Adrenal gland (tissue), 12 donors: ENCODE results near the gene P4HA2. TPM values are rescaled to one million over a fixed set of nuclear protein-coding genes. Genes with fewer than 3 reads are reported as not detected.

Experiments
- DNase-seq, 7 donors: peaks; one replicate each; pipeline ENCODE4 v3.0.0-alpha.2; 2019 to 2020
- H3K27ac ChIP-seq, 5 donors: fragments of 200-600 bp; sonication (generic) in 4 of 5; 1 replicate in 3 of 5; 2 replicates in 2 of 5; pipeline versions ENCODE4 v1.5.1 to v1.8.0; 2016 to 2020; ENCODE audit warnings: mild to moderate bottlenecking in 1 of 5
- H3K27me3 ChIP-seq: fragments of 200-600 bp; 2 replicates; pipeline ENCODE4 v1.8.0; 2021
- H3K36me3 ChIP-seq, 2 donors: fragments of 200-600 bp; replicated peaks in 1 of 2; 1 replicate in 1 of 2; 2 replicates in 1 of 2; pipeline versions ENCODE4 v1.5.1 to v1.8.0; 2018 to 2022
- H3K4me1 ChIP-seq, 2 donors: fragments of 200-600 bp; replicated peaks in 1 of 2; 1 replicate in 1 of 2; 2 replicates in 1 of 2; pipeline versions ENCODE4 v1.5.1 to v1.8.0; 2018 to 2021
- H3K4me3 ChIP-seq, 4 donors: fragments of 200-600 bp; sonication (generic) in 3 of 4; one replicate each; pipeline ENCODE4 v1.5.1; 2016 to 2018
- H3K9me3 ChIP-seq, 3 donors: fragments of 200-600 bp; sonication (generic) in 1 of 3; replicated peaks in 1 of 3; 1 replicate in 2 of 3; 2 replicates in 1 of 3; pipeline versions ENCODE4 v1.5.1 to v1.8.0; 2016 to 2021
- POLR2A ChIP-seq, 2 donors: fragments of 450-650 bp; IDR thresholded peaks; one replicate each; pipeline ENCODE4 v1.6.1; 2017; ENCODE audit warnings: antibody characterized with exemption in 2 of 2, mild to moderate bottlenecking in 2 of 2, moderate library complexity in 1 of 2
- WGBS, 4 donors: extraction: QIAGEN DNeasy Blood & Tissue Kit in 2 of 4; methylation state at CpG; one replicate each; pipeline versions ENCODE4 v1.1.5 to v1.1.7; 2013 to 2017; 5-methylcytosine and 5-hydroxymethylcytosine counted together
- intact Hi-C, 2 donors: fragments of 100-400 bp; cut with DNase I; formaldehyde crosslinking; loops; one replicate each; pipeline versions ENCODE4 v1.14.1 to v1.15.0; 2022 to 2023
- polyA plus RNA-seq, 3 donors: library from polyadenylated mRNA; stranded (reverse); fragments of 200-250 nt in 2 of 3; fragments of 350-450 nt in 1 of 3; fragmentation: Illumina TruSeq in 1 of 3; extraction: RNeasy Lipid Tissue Mini Kit (QIAGEN cat#74804) in 1 of 3; gene quantifications; one replicate each; pipeline ENCODE4 v1.2.3, GENCODE V29; 2013 to 2014
- total RNA-seq, 9 donors: library from RNA; depleted of rRNA in 4 of 9; stranded (reverse); fragments of >200 nt in 4 of 9; fragments of 120-200 nt in 1 of 9; fragmentation: NEBNext Ultra II Directional in 1 of 9; extraction: Animal tissue kit (Norgen Biotek cat#: 25700) in 1 of 9; gene quantifications; one replicate each; pipeline versions ENCODE4 v1.1.0 to v1.2.4, GENCODE V29; 2013 to 2023
- TF ChIP-seq, protein P1 (sequence below), 6 experiments: fragments of 450-650 bp in 4 of 6; fragments of 200-600 bp in 2 of 6; sonication (generic) in 1 of 6; IDR thresholded peaks; 1 replicate in 5 of 6; 2 replicates in 1 of 6; pipeline versions ENCODE4 v1.5.1 to v1.8.0; 2016 to 2021; ENCODE audit warnings: antibody characterized with exemption in 6 of 6, mild to moderate bottlenecking in 2 of 6, moderate library complexity in 1 of 6
- donor health status: healthy with polysubstance abuse.
- donor health status: Bipolar disorder and iron deficiency.
- donor health status: DM: yes; HTN: yes; CAD: no.
- donor health status: DM: no; HTN: no; CAD: no.
- donor health status: DM: no; HTN: no; CAD: no.
- donor health status: DM: yes; HTN: yes; CAD: no.

The P4HA2 gene
- total and polyA plus RNA-seq, 12 donors, result 9.9 to 34.0 (median 15.5) TPM

DNA sequence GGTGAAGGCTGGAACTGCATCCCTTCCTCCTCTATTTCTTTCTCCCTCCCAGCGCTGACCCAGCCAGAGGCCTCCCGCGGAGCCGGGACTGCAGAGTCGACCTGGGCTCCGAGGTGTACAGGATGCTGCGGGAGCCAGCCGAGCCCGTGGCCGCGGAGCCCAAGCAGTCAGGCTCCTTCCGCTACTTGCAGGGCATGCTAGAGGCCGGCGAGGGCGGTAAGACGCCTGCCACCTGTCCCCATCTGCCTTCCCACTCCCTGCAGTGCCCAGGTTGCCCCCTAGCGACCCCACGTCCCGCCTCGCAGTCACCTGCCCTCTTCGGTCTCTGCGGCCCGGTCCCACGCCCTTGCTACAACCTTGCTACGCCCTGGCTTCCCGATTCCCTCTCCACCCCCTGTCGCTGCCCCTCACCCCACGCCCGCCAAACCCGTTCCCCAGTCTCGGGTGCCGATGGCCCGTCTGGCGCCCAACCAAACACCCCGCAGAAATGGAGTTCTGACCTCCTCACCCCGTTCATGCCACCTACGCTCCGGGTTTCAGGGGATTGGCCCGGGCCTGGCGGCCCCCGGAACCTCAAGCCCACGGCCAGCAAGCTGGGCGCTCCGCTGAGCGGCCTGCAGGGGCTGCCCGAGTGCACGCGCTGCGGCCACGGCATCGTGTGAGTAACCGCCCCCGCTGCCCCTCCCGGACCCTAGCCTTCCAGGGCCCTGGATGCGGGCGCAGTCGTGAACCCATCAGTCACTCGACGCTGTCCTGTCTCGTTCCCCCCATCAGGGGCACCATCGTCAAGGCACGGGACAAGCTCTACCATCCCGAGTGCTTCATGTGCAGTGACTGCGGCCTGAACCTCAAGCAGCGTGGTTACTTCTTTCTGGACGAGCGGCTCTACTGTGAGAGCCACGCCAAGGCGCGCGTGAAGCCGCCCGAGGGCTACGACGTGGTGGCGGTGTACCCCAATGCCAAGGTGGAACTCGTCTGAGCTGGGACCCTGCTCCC lies 43.9 kb upstream of the P4HA2 start:
- intact Hi-C loops, result loop anchor here (10.0 kb wide), 2 partner anchors 223 to 233 kb away; partner anchors contain the start of gene IRF1 (in 1 of the 2)
- no peaks in the 10 kb centered on the region for H3K27me3 ChIP-seq
- H3K36me3 ChIP-seq, result no peaks in the 10 kb centered on the region
- no peaks in the 10 kb centered on the region for H3K9me3 ChIP-seq
- TF ChIP-seq POLR2A (IDR thresholded peaks at IDR 0.05), result no peak
- TF ChIP-seq, protein P1, sequence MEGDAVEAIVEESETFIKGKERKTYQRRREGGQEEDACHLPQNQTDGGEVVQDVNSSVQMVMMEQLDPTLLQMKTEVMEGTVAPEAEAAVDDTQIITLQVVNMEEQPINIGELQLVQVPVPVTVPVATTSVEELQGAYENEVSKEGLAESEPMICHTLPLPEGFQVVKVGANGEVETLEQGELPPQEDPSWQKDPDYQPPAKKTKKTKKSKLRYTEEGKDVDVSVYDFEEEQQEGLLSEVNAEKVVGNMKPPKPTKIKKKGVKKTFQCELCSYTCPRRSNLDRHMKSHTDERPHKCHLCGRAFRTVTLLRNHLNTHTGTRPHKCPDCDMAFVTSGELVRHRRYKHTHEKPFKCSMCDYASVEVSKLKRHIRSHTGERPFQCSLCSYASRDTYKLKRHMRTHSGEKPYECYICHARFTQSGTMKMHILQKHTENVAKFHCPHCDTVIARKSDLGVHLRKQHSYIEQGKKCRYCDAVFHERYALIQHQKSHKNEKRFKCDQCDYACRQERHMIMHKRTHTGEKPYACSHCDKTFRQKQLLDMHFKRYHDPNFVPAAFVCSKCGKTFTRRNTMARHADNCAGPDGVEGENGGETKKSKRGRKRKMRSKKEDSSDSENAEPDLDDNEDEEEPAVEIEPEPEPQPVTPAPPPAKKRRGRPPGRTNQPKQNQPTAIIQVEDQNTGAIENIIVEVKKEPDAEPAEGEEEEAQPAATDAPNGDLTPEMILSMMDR (IDR thresholded peaks at IDR 0.05), result no peak
- WGBS, 4 donors, result 73 to 84% (median 75%) methylated on average over 50 to 77 of the region's 77 CpGs
- H3K4me3 ChIP-seq, result no peak overlapping the region
- no peak overlapping the region for H3K27ac ChIP-seq
- no peaks in the 10 kb centered on the region for H3K4me1 ChIP-seq
- peak in 4 of 7 donors; percentile 13 to 53 (median 18) for DNase-seq

DNA sequence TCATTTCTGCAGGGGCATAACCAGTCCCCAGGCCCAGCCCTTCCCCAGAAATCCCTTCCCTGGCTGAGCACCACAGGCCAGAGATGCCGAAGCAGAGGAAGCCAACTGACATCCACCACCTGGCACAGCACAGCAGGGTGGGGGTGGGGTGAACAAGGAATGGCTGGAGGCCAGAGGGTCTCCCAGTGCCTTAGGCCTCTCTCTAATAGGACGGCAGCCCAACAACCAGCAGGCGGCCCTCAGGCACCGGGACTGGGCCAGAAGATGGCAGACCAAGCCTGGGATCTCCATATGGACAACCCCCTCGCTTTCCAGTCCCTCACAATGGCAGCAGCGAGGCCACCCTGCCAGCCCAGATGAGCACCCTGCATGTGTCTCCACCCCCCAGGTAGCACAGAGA lies 43.1 kb upstream of the P4HA2 start:
- intact Hi-C loops, result loop anchor here (10.0 kb wide), 2 partner anchors 224 to 234 kb away; partner anchors contain the start of gene IRF1 (in 1 of the 2)
- no peaks in the 10 kb centered on the region for H3K9me3 ChIP-seq
- DNase-seq, result peak in 2 of 7 donors; percentile 18 to 46
- H3K4me1 ChIP-seq, result no peaks in the 10 kb centered on the region
- WGBS, 4 donors, result 87 to 92% (median 89%) methylated on average over 4 to 6 of the region's 6 CpGs
- H3K27ac ChIP-seq, result no peak overlapping the region
- no peak overlapping the region for H3K4me3 ChIP-seq
- no peaks in the 10 kb centered on the region for H3K36me3 ChIP-seq
- TF ChIP-seq POLR2A (IDR thresholded peaks at IDR 0.05), result no peak
- TF ChIP-seq, protein P1 (IDR thresholded peaks at IDR 0.05), result no peak
- H3K27me3 ChIP-seq, result no peaks in the 10 kb centered on the region

DNA sequence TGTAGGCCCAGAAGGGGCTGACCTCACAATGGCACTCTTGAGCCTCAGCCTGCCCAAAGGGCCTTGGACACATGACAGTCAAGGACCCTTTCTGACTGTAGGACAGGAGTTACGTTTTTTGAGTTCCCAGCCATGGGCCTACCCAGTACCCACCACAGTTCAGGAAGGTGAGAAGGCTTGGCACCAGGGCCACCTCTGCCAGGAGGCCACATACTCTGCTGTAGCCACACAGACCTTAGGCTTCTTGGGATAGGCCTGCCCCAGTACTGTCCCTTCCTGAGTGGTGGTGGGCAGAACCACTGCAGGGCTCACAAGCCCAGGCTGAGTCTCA lies 42.6 kb upstream of the P4HA2 start:
- TF ChIP-seq POLR2A (IDR thresholded peaks at IDR 0.05), result no peak
- TF ChIP-seq, protein P1 (IDR thresholded peaks at IDR 0.05), result no peak
- no peaks in the 10 kb centered on the region for H3K4me1 ChIP-seq
- no peak overlapping the region for H3K4me3 ChIP-seq
- H3K9me3 ChIP-seq, result no peaks in the 10 kb centered on the region
- H3K27ac ChIP-seq, result no peak overlapping the region
- peak in 2 of 7 donors; percentile 10 to 14 for DNase-seq
- H3K27me3 ChIP-seq, result no peaks in the 10 kb centered on the region
- intact Hi-C loops, result loop anchor here (10.0 kb wide), 2 partner anchors 225 to 235 kb away; partner anchors contain the start of gene IRF1 (in 1 of the 2)
- no peaks in the 10 kb centered on the region for H3K36me3 ChIP-seq
- WGBS, 4 donors, result 94 to 100% (median 94%) methylated on average over 1 of the region's 1 CpG; no CpG with 5 or more reads in 1 of the 4 donors

DNA sequence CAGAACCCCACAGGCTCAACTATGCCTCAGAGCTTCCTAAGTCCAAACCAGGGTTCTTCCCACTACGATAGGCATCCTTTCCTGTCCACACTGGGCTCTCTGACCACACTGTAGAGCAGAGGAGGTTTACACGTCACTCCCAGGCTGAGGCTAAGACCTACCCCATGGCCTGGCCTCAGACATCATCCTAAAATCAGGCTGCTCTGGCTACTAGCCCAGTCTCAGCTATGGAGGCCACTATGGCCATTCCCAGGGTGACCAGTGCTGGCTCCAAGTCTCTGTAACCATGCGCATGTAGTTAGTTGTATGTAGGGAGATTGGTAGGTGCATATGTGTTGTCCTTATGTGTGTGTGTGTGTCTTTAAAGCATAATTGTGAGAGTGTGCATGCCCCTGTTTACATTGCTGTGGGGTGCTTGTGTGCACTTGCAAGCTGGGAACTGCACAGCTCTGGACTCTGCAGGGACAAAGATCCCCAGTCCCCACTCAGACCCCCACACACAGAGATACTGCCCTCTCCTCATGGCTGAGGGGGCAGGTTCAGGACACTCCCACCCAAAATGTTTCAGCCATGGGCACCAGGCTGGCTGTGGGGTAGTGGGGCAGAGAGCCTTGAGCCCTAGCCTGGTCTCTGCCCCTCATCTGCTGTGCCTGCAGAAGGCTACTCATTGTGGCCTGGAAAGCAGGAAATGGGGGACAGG lies 42.1 kb upstream of the P4HA2 start:
- intact Hi-C loops, result loop anchor here (10.0 kb wide), 2 partner anchors 225 to 235 kb away; partner anchors contain the start of gene IRF1 (in 1 of the 2)
- DNase-seq, result peak in 4 of 7 donors; percentile 9 to 47 (median 14)
- H3K4me3 ChIP-seq, result no peak overlapping the region
- no peaks in the 10 kb centered on the region for H3K27me3 ChIP-seq
- H3K27ac ChIP-seq, result no peak overlapping the region
- no peak for TF ChIP-seq POLR2A (IDR thresholded peaks at IDR 0.05)
- TF ChIP-seq, protein P1 (IDR thresholded peaks at IDR 0.05), result no peak
- 90 to 95% (median 92%) methylated on average over 3 of the region's 3 CpGs; no CpG with 5 or more reads in 1 of the 4 donors for WGBS, 4 donors
- no peaks in the 10 kb centered on the region for H3K4me1 ChIP-seq
- no peaks in the 10 kb centered on the region for H3K9me3 ChIP-seq
- H3K36me3 ChIP-seq, result no peaks in the 10 kb centered on the region
